Activated CD4-positive, alpha-beta memory T cell treated with anti-CD3 and anti-CD28 coated beads for 36 hours (primary cell): ENCODE measurements around the gene FSCN2. TPM values are rescaled to one million over a fixed set of nuclear protein-coding genes. Genes with fewer than 3 reads are reported as not detected.
A peak's percentile ranks its signal among the peaks of the same experiment; 100 is the strongest.

Experiments used
- CTCF ChIA-PET: fragments of 350-600 bp; sonication (Branson Sonifier 250); formaldehyde crosslinking; loops from one replicate; lab custom pipeline; 2021; ENCODE audit warnings: antibody characterized with exemption, inconsistent platforms; lab: Charles Lee
- POLR2A ChIA-PET: fragments of 350-600 bp; sonication (Branson Sonifier 250); formaldehyde crosslinking; loops from one replicate; lab custom pipeline; 2021; ENCODE audit warnings: antibody characterized with exemption; lab: Charles Lee
- DNase-seq: peaks from one replicate; pipeline ENCODE4 v3.0.0-alpha.2; 2020
- H3K27ac Mint-ChIP-seq: one replicate; pipeline ENCODE4 v1.8.0; 2021; ENCODE audit warnings: mixed read lengths
- H3K27me3 Mint-ChIP-seq: one replicate; pipeline ENCODE4 v1.8.0; 2021; ENCODE audit warnings: mixed read lengths
- H3K36me3 Mint-ChIP-seq: one replicate; pipeline ENCODE4 v1.8.0; 2021; ENCODE audit warnings: mixed read lengths
- H3K4me1 Mint-ChIP-seq: one replicate; pipeline ENCODE4 v1.8.0; 2021; ENCODE audit warnings: low read depth, mixed read lengths
- H3K4me3 Mint-ChIP-seq: one replicate; pipeline ENCODE4 v1.8.0; 2021; ENCODE audit warnings: mild to moderate bottlenecking, mixed read lengths
- H3K9me3 Mint-ChIP-seq: one replicate; pipeline ENCODE4 v1.8.0; 2021; ENCODE audit warnings: mixed read lengths
- intact Hi-C: fragments of 100-400 bp; cut with micrococcal nuclease; formaldehyde crosslinking; loops from one replicate; pipeline ENCODE4 v1.15.1; 2023
- total RNA-seq, 2 experiments: library from RNA; stranded (reverse); gene quantifications; one replicate each; pipeline ENCODE4 v1.2.3, GENCODE V29; 2021

The FSCN2 gene
- total RNA-seq, 2 experiments from 2014 or later: 0.33 to 0.46 TPM

GRCh38 chr17:81573794-81574642 is 45.8 kb downstream of the FSCN2 start:
- CTCF ChIA-PET: interaction anchor here (2.8 kb wide), 1 partner anchor 27 kb away, joined by 9 read pairs; no protein-coding TSS in a partner anchor
- peaks cover 21% of the 10 kb centered on the region for H3K36me3 Mint-ChIP-seq
- peaks cover 3% of the 10 kb centered on the region for H3K4me1 Mint-ChIP-seq
- intact Hi-C loops: no loop called here
- no peaks in the 10 kb centered on the region for H3K27me3 Mint-ChIP-seq
- no peak overlapping the region for H3K4me3 Mint-ChIP-seq
- no peak overlapping the region for H3K27ac Mint-ChIP-seq
- POLR2A ChIA-PET: no interaction called here
- no peak for DNase-seq
- H3K9me3 Mint-ChIP-seq: no peaks in the 10 kb centered on the region

GRCh38 chr17:81574643-81574956 is 46.4 kb downstream of the FSCN2 start:
- DNase-seq: no peak
- ChIA-PET POLR2A (no interaction called here), CTCF (interaction anchor here (2.8 kb wide), 1 partner anchor 27 kb away, joined by 9 read pairs; no protein-coding TSS in a partner anchor)
- Mint-ChIP-seq H3K9me3 (no peaks in the 10 kb centered on the region), H3K36me3 (peaks cover 23% of the 10 kb centered on the region), H3K4me3 (no peak overlapping the region), H3K27me3 (no peaks in the 10 kb centered on the region), H3K27ac (no peak overlapping the region), H3K4me1 (peaks cover 6% of the 10 kb centered on the region)
- intact Hi-C loops: no loop called here

DNA sequence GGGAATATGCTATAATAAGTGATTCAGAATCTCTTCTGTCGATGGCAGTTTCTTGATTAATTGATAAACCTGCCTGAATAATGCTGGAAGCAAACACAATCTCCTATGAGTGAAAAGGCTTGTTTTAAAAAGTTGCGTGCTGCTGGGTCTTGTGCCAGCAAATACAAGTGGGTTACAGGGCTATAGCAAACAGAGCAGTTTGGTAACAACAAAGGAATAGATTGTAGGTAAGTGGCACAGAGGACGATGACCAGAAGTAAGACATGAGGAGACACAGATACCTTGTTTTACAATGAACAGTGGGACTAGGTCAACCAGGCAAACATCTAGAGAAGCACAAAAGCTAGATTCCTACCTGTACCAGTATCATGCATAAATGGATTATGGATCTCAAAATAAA is 47.7 kb downstream of the FSCN2 start:
- intact Hi-C loops: no loop called here
- DNase-seq: no peak
- ChIA-PET CTCF (no interaction called here), POLR2A (no interaction called here)
- H3K36me3 Mint-ChIP-seq: peaks cover 25% of the 10 kb centered on the region
- H3K27ac Mint-ChIP-seq: no peak overlapping the region
- H3K27me3 Mint-ChIP-seq: no peaks in the 10 kb centered on the region
- peaks cover 11% of the 10 kb centered on the region for H3K4me1 Mint-ChIP-seq
- H3K9me3 Mint-ChIP-seq: no peaks in the 10 kb centered on the region
- no peak overlapping the region for H3K4me3 Mint-ChIP-seq

GRCh38 chr17:81576621-81577277 is 48.6 kb downstream of the FSCN2 start:
- Mint-ChIP-seq H3K9me3 (no peaks in the 10 kb centered on the region), H3K27ac (no peak overlapping the region), H3K4me1 (peaks cover 11% of the 10 kb centered on the region), H3K27me3 (no peaks in the 10 kb centered on the region), H3K4me3 (no peak overlapping the region), H3K36me3 (peaks cover 27% of the 10 kb centered on the region)
- intact Hi-C loops: no loop called here
- DNase-seq: no peak
- CTCF ChIA-PET: interaction anchor here (1.4 kb wide), 1 partner anchor 24 kb away, joined by 6 read pairs; no protein-coding TSS in a partner anchor
- POLR2A ChIA-PET: no interaction called here

DNA sequence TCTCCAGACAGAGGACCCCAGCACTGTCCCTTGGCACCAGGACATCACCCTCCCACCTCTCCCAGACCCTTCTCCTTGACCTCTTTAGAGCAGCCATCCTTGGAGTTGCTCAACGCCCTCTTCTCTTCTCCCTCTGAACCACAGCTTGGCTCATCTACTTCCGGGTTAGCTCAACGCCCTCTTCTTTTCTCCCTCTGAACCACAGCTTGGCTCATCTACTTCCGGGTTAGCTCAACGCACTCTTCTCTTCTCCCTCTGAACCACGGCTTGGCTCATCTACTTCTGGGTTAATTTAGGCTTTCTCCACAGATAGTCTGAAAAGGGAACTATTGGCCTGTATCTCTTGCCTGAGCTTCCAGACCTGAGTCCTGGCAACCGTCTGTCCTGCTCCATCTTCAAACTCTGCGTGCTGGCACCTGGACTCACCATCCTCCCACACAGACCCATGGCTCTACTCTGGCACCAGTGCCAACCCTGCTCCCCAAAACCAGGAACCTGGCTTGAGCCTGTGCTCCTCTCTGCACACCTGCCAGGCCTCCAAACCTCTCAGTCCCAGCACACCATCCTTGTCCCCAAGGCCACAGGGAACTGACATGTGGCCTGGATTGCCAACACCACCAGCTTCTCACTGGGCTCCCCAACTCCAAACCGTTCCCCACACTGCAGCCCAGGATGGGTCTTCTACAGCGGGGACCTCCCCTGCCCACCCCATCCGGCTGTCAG is 49.3 kb downstream of the FSCN2 start:
- CTCF ChIA-PET: interaction anchor here (1.4 kb wide), 1 partner anchor 24 kb away, joined by 6 read pairs; no protein-coding TSS in a partner anchor

GRCh38 chr17:81578038-81578441 is 49.9 kb downstream of the FSCN2 start:
- intact Hi-C loops: no loop called here
- Mint-ChIP-seq H3K4me1 (peaks cover 11% of the 10 kb centered on the region), H3K4me3 (no peak overlapping the region), H3K27me3 (no peaks in the 10 kb centered on the region), H3K27ac (no peak overlapping the region), H3K36me3 (peaks cover 28% of the 10 kb centered on the region), H3K9me3 (no peaks in the 10 kb centered on the region)
- ChIA-PET POLR2A (no interaction called here), CTCF (interaction anchor here (1.4 kb wide), 1 partner anchor 23 kb away, joined by 6 read pairs; no protein-coding TSS in a partner anchor)
- DNase-seq: no peak

More for the DNA sequence above, 49.3 kb downstream of the FSCN2 start:
- Mint-ChIP-seq H3K4me1 (peaks cover 11% of the 10 kb centered on the region), H3K36me3 (peaks cover 30% of the 10 kb centered on the region), H3K4me3 (no peak overlapping the region), H3K27me3 (no peaks in the 10 kb centered on the region), H3K27ac (no peak overlapping the region), H3K9me3 (no peaks in the 10 kb centered on the region)
- DNase-seq: no peak
- intact Hi-C loops: no loop called here
- POLR2A ChIA-PET: no interaction called here

DNA sequence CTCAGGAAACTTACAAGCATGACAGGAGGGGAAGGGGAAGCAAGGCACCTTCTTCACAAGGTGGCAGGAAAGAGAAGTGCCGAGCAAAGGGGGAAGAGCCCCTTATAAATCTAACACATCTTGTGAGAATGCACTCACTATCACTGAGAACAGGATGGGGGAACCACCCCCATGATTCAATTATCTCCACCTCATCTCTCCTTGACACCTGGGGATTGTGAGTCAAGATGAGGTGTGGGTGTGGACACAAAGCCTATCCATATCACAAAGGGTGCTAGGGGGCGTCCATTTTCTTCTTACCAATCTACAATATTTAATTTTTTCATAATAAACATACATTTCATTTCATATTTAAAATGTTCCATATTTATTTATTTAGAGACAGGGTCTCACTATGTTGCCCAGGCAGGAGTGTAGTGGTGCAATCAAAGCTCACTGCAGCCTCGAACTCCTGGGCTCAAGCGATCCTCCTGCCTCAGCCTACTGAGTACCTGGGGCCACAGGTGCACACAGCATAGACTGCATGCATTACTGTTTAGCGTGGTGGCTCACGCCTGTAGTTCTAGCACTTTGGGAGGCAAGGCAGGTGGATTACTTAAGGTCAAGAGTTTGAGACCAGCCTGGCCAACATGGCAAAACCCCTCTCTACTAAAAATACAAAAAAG is 50.5 kb downstream of the FSCN2 start:
- Mint-ChIP-seq H3K4me3 (no peak overlapping the region), H3K36me3 (peaks cover 30% of the 10 kb centered on the region), H3K27me3 (no peaks in the 10 kb centered on the region), H3K4me1 (peaks cover 11% of the 10 kb centered on the region), H3K27ac (no peak overlapping the region), H3K9me3 (no peaks in the 10 kb centered on the region)
- ChIA-PET CTCF (interaction anchor here (2.3 kb wide), 1 partner anchor 22 kb away, joined by 7 read pairs; no protein-coding TSS in a partner anchor), POLR2A (interaction anchor here (0.7 kb wide), 1 partner anchor 35 kb away, joined by 3 read pairs; no protein-coding TSS in a partner anchor)
- DNase-seq: peak; percentile 24
- intact Hi-C loops: no loop called here

- Mint-ChIP-seq H3K27me3 (no peaks in the 10 kb centered on the region), H3K27ac (peak overlapping the region; percentile 3), H3K4me3 (no peak overlapping the region), H3K36me3 (peaks cover 30% of the 10 kb centered on the region), H3K4me1 (peaks cover 11% of the 10 kb centered on the region), H3K9me3 (no peaks in the 10 kb centered on the region)
- DNase-seq: no peak
- POLR2A ChIA-PET: interaction anchor here (0.7 kb wide), 1 partner anchor 36 kb away, joined by 3 read pairs; no protein-coding TSS in a partner anchor
- intact Hi-C loops: no loop called here
- CTCF ChIA-PET: interaction anchor here (0.6 to 2.3 kb wide), 3 partner anchors 22 to 288 kb away, joined by 3 to 7 read pairs (median 3); no protein-coding TSS in a partner anchor
Observed at GRCh38 chr17:81579298-81579697, 51.1 kb downstream of the FSCN2 start.

DNA sequence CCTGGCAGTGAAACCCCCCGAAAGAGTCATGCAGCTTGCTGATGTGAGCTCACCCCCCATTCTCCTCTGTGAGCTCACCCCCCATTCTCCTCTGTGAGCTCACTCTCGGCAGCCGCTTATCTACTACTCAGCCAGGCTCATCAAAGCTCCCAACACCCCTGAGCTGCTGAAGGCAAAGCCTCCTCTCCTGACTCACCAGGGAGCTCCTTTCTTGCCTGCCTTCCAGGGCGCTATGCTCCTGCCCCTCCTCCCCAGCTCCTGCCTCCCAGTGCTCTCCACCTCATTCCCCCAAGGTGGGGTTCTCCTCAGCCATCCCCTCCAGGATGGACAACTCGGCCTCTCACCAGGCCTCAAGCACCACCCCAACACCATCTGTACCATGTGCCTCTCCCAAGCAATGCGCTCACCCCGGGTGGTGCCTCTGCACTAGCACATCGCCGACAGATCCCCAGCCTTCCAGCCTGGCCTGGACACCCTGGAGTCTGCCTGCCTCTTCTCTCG is 51.7 kb downstream of the FSCN2 start:
- no peak for DNase-seq
- Mint-ChIP-seq H3K4me1 (peaks cover 11% of the 10 kb centered on the region), H3K36me3 (peaks cover 33% of the 10 kb centered on the region), H3K9me3 (no peaks in the 10 kb centered on the region), H3K4me3 (no peak overlapping the region), H3K27me3 (no peaks in the 10 kb centered on the region), H3K27ac (peak overlapping the region; percentile 3)
- intact Hi-C loops: no loop called here
- ChIA-PET POLR2A (no interaction called here), CTCF (interaction anchor here (0.6 to 2.3 kb wide), 3 partner anchors 21 to 288 kb away, joined by 3 to 7 read pairs (median 3); no protein-coding TSS in a partner anchor)

DNA sequence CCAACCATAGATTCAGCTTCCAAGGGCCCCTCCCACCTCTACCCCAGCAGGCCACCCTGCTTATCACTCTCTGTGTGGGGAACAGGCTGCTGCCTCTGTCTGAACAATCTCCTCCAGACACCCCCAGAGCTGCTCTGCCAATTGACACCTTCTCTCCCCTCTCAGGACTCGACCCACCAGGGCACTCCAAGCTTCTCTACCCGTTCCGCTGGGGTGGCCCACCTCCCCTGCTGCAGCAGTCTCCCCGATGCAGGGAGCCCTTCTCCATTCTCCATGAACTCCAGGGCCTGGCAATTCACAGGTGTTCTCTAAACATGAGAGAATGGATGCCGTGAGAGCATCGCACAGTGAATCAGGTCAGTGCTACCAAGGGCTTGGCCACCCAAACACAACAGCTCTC is 52.3 kb downstream of the FSCN2 start:
- intact Hi-C loops: no loop called here
- H3K27me3 Mint-ChIP-seq: no peaks in the 10 kb centered on the region
- H3K36me3 Mint-ChIP-seq: peaks cover 37% of the 10 kb centered on the region
- ChIA-PET POLR2A (no interaction called here), CTCF (interaction anchor here (1.1 to 2.3 kb wide), 2 partner anchors 20 to 61 kb away, joined by 3 to 7 read pairs; no protein-coding TSS in a partner anchor)
- DNase-seq: no peak
- no peaks in the 10 kb centered on the region for H3K9me3 Mint-ChIP-seq
- H3K4me3 Mint-ChIP-seq: no peak overlapping the region
- peaks cover 11% of the 10 kb centered on the region for H3K4me1 Mint-ChIP-seq
- H3K27ac Mint-ChIP-seq: no peak overlapping the region

- H3K4me3 Mint-ChIP-seq: no peak overlapping the region
- H3K27ac Mint-ChIP-seq: no peak overlapping the region
- CTCF ChIA-PET: interaction anchor here (0.6 kb wide), 1 partner anchor 19 kb away, joined by 4 read pairs; no protein-coding TSS in a partner anchor
- H3K4me1 Mint-ChIP-seq: peaks cover 11% of the 10 kb centered on the region
- no peaks in the 10 kb centered on the region for H3K27me3 Mint-ChIP-seq
- no peak for DNase-seq
- no peaks in the 10 kb centered on the region for H3K9me3 Mint-ChIP-seq
- intact Hi-C loops: no loop called here
- H3K36me3 Mint-ChIP-seq: peaks cover 45% of the 10 kb centered on the region
- POLR2A ChIA-PET: no interaction called here
Observed at GRCh38 chr17:81581758-81582157, 53.6 kb downstream of the FSCN2 start.
